Muscle layer of duodenum (tissue), 2 donors: Measurements from ENCODE around the gene METAP1D.
"Not testable (repeated sequence)": the region's sequence is repeated elsewhere in the genome, so short reads cannot be mapped to it uniquely, and the experiment has no call there.

Experiments used
- H3K27ac ChIP-seq: one replicate; pipeline ENCODE4 v1.7.0; 2013; ENCODE audit warnings: mild to moderate bottlenecking, low read length
- H3K27me3 ChIP-seq: one replicate; pipeline ENCODE4 v1.7.0; 2013; ENCODE audit warnings: low read depth, mild to moderate bottlenecking, control low read depth, low read length
- H3K36me3 ChIP-seq, 2 donors: one replicate each; pipeline ENCODE4 v1.7.0; 2013; ENCODE audit warnings: low read length in 2 of 2, control low read depth in 1 of 2, mild to moderate bottlenecking in 1 of 2; ENCODE audit not compliant: insufficient read depth in 2 of 2, control insufficient read depth in 1 of 2
- H3K4me1 ChIP-seq, 2 donors: one replicate each; pipeline ENCODE4 v1.7.0; 2013; ENCODE audit warnings: low read length in 2 of 2, mild to moderate bottlenecking in 2 of 2, control low read depth in 1 of 2, moderate library complexity in 1 of 2; ENCODE audit not compliant: insufficient read depth in 2 of 2, control insufficient read depth in 1 of 2
- H3K4me3 ChIP-seq, 2 donors: one replicate each; pipeline ENCODE4 v1.7.0; 2013; ENCODE audit warnings: low read length in 2 of 2, low read depth in 1 of 2, mild to moderate bottlenecking in 1 of 2
- H3K9me3 ChIP-seq, 2 donors: one replicate each; pipeline ENCODE4 v1.7.0; 2013; ENCODE audit warnings: low read length in 2 of 2, control low read depth in 1 of 2, mild to moderate bottlenecking in 1 of 2; ENCODE audit not compliant: control insufficient read depth in 1 of 2
- donor health status: healthy.

METAP1D gene

DNA sequence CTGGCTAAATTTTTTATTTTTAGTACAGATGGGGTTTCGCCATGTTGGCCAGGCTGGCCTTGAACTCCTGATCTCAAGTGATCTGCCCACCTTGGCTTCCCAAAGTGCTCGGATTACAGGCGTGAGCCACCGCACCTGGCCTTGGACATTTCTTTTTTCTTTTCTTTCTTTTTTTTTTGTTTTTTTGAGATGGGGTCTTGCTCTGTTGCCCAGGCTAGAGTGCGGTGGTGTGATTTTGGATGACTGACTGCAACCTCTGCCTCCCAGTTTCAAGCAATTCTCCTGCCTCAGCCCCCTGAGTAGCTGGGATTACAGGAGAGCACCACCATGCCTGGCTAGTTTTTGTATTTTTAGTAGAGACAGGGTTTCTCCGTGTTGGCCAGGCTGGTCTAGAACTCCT is 114.4 kb downstream of the METAP1D start:
- H3K9me3 ChIP-seq, H3K4me3 ChIP-seq, H3K4me1 ChIP-seq, H3K27ac ChIP-seq, H3K36me3 ChIP-seq, H3K27me3 ChIP-seq: not testable (repeated sequence)

DNA sequence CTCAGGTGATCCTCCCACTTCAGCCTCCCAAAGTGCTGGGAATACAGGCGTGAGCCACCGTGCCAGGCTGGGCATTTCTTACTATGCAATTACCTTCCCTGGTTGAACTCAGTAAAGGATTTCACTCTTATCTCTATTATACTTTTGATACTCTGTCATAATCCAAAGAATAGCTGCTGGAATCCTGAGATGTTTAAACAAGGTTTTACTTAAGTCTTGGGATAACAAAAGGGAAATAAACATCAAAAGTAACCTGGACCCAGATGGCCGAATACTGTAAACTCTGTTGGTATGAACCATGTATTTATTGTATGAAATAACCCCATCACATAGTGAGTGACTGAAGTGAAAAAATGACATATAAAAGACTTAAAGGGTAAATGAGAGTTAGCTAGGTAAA is 114.8 kb downstream of the METAP1D start:
- H3K36me3 ChIP-seq: no peaks in the 10 kb centered on the region
- no peak overlapping the region for H3K4me3 ChIP-seq
- no peak overlapping the region for H3K27ac ChIP-seq
- no peaks in the 10 kb centered on the region for H3K9me3 ChIP-seq
- H3K27me3 ChIP-seq: peaks cover 4% of the 10 kb centered on the region
- no peaks in the 10 kb centered on the region for H3K4me1 ChIP-seq

GRCh38 chr2:172116107-172116506 is 116.4 kb downstream of the METAP1D start:
- H3K4me1 ChIP-seq: no peaks in the 10 kb centered on the region
- no peaks in the 10 kb centered on the region for H3K36me3 ChIP-seq
- H3K9me3 ChIP-seq: no peaks in the 10 kb centered on the region
- no peaks in the 10 kb centered on the region for H3K27me3 ChIP-seq
- no peak overlapping the region for H3K27ac ChIP-seq
- H3K4me3 ChIP-seq: no peak overlapping the region

- no peaks in the 10 kb centered on the region for H3K27me3 ChIP-seq
- H3K27ac ChIP-seq: no peak overlapping the region
- no peaks in the 10 kb centered on the region for H3K36me3 ChIP-seq
- no peaks in the 10 kb centered on the region for H3K9me3 ChIP-seq
- no peaks in the 10 kb centered on the region for H3K4me1 ChIP-seq
- no peak overlapping the region for H3K4me3 ChIP-seq
These were observed 119.3 kb downstream of the METAP1D start for GRCh38 chr2:172119089-172119488.

GRCh38 chr2:172120118-172120517 is 120.4 kb downstream of the METAP1D start:
- no peaks in the 10 kb centered on the region for H3K4me1 ChIP-seq
- H3K27ac ChIP-seq: no peak overlapping the region
- no peaks in the 10 kb centered on the region for H3K36me3 ChIP-seq
- no peaks in the 10 kb centered on the region for H3K27me3 ChIP-seq
- no peaks in the 10 kb centered on the region for H3K9me3 ChIP-seq
- H3K4me3 ChIP-seq: no peak overlapping the region

DNA sequence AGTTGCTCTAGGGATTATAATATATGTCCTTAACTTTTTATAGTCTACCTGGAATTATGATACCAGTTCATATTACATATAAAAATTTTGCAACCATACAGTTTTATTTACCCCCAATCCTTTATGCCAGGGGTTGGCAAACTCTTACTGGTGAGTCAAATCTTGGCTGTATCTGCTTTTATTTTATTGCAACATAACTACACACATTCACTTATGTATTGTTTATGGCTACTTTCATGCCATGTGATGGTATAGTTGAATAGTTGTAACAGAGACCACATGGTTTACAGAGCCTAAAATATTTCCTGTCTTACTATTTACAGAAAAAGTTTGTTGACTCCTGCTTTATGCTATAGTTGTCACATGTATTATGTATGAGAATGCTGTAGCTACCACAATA is 128.7 kb downstream of the METAP1D start:
- Histone ChIP-seq H3K27ac (no peak overlapping the region), H3K9me3 (no peaks in the 10 kb centered on the region), H3K4me3 (no peak overlapping the region)

GRCh38 chr2:172129404-172129803 is 129.7 kb downstream of the METAP1D start:
- no peaks in the 10 kb centered on the region for H3K9me3 ChIP-seq
- no peaks in the 10 kb centered on the region for H3K27me3 ChIP-seq
- no peak overlapping the region for H3K4me3 ChIP-seq
- H3K36me3 ChIP-seq: no peaks in the 10 kb centered on the region
- no peak overlapping the region for H3K27ac ChIP-seq
- H3K4me1 ChIP-seq: no peaks in the 10 kb centered on the region

More for the DNA sequence above, 128.7 kb downstream of the METAP1D start:
- Histone ChIP-seq H3K4me1 (no peaks in the 10 kb centered on the region), H3K27me3 (no peaks in the 10 kb centered on the region), H3K36me3 (no peaks in the 10 kb centered on the region)
